IMR-90 (cell line): ENCODE results near the gene DPP6. TPM values are rescaled to one million over a fixed set of nuclear protein-coding genes. Genes with fewer than 3 reads are reported as not detected.

ENCODE experiments used
- ATAC-seq: fragments of 200-7000 bp; cut with Tn5 transposase; 2 replicates; pipeline ENCODE4 v1.9.1; 2020; ENCODE audit warnings: low read depth, mild to moderate bottlenecking, moderate library complexity
- BruUV-seq: library from RNA; stranded (reverse); fragments of 400-500 nt; replicated peaks from 2 replicates; lab custom pipeline; 2021; lab: Mats Ljungman, UMichigan
- CTCF ChIA-PET: fragments of 300-600 bp; formaldehyde crosslinking; extraction: SDS; loops from one replicate; lab custom pipeline; 2021; ENCODE audit warnings: antibody characterized with exemption; lab: Yijun Ruan, JAX
- POLR2A ChIA-PET: fragments of 300-600 bp; sonication (Branson Sonifier 250); formaldehyde crosslinking; loops from one replicate; lab custom pipeline; 2022; ENCODE audit warnings: antibody characterized with exemption; ENCODE audit not compliant: unreplicated experiment; lab: Charles Lee
- DNase-seq: peaks from one replicate; pipeline ENCODE4 v3.0.0; 2013
- H2AFZ ChIP-seq: replicated peaks from 2 replicates; pipeline ENCODE3; 2013; ENCODE audit warnings: low read length, mild to moderate bottlenecking; ENCODE audit not compliant: poor library complexity
- H2AK5ac ChIP-seq: 2 replicates; pipeline ENCODE4 v1.6.1; 2013; ENCODE audit warnings: low read depth, low read length, inconsistent platforms
- H2AK9ac ChIP-seq: replicated peaks from 2 replicates; pipeline ENCODE3; 2013; ENCODE audit warnings: mild to moderate bottlenecking, low read depth, low read length, moderate library complexity; ENCODE audit not compliant: poor library complexity
- H2BK120ac ChIP-seq: 2 replicates; pipeline ENCODE4 v1.6.1; 2013; ENCODE audit warnings: low read depth, low read length, inconsistent platforms
- H2BK15ac ChIP-seq: 3 replicates; pipeline ENCODE4 v1.6.1; 2013; ENCODE audit warnings: low read depth, low read length, inconsistent platforms
- H2BK20ac ChIP-seq: 2 replicates; pipeline ENCODE4 v1.6.1; 2013; ENCODE audit warnings: low read depth, mild to moderate bottlenecking, inconsistent platforms, low read length, moderate library complexity
- H2BK5ac ChIP-seq: 2 replicates; pipeline ENCODE4 v1.6.1; 2013; ENCODE audit warnings: mild to moderate bottlenecking, low read depth, low read length, inconsistent platforms; ENCODE audit not compliant: poor library complexity, severe bottlenecking
- H3K14ac ChIP-seq: replicated peaks from 2 replicates; pipeline ENCODE4 v1.6.1; 2013; ENCODE audit warnings: low read depth, low read length, inconsistent platforms
- H3K18ac ChIP-seq: 2 replicates; pipeline ENCODE4 v1.6.1; 2013; ENCODE audit warnings: low read depth, low read length, control low read depth
- H3K23ac ChIP-seq: 2 replicates; pipeline ENCODE4 v1.6.1; 2013; ENCODE audit warnings: low read depth, low read length, inconsistent platforms
- H3K27ac ChIP-seq: 2 replicates; pipeline ENCODE4 v1.5.1; 2013; ENCODE audit warnings: mild to moderate bottlenecking, control low read depth, low read length; ENCODE audit not compliant: insufficient read depth
- H3K27me3 ChIP-seq: 2 replicates; pipeline ENCODE4 v1.6.1; 2013; ENCODE audit warnings: low read length; ENCODE audit not compliant: control insufficient read depth, insufficient read depth
- H3K36me3 ChIP-seq: 2 replicates; pipeline ENCODE4 v1.6.1; 2013; ENCODE audit warnings: low read length, mixed read lengths; ENCODE audit not compliant: control insufficient read depth, insufficient read depth
- H3K4ac ChIP-seq: 2 replicates; pipeline ENCODE4 v1.6.1; 2013; ENCODE audit warnings: low read depth, low read length, inconsistent platforms
- H3K4me1 ChIP-seq: 2 replicates; pipeline ENCODE4 v1.6.1; 2013; ENCODE audit warnings: low read length, mixed read lengths; ENCODE audit not compliant: control insufficient read depth, insufficient read depth
- H3K4me2 ChIP-seq: 2 replicates; pipeline ENCODE4 v1.6.1; 2013; ENCODE audit warnings: low read depth, mild to moderate bottlenecking, control low read depth, low read length, moderate library complexity
- H3K4me3 ChIP-seq: 2 replicates; pipeline ENCODE4 v1.5.1; 2013; ENCODE audit warnings: low read depth, mild to moderate bottlenecking, control low read depth, low read length, moderate library complexity; ENCODE audit not compliant: insufficient read depth
- H3K56ac ChIP-seq: 2 replicates; pipeline ENCODE4 v1.6.1; 2013; ENCODE audit warnings: low read length, inconsistent platforms; ENCODE audit not compliant: insufficient read depth; ENCODE audit errors: extremely low read depth
- H3K79me1 ChIP-seq, 2 experiments: 2 replicates each; pipeline ENCODE4 v1.6.1; 2013; ENCODE audit warnings: low read length in 2 of 2, inconsistent platforms in 1 of 2, low read depth in 1 of 2
- H3K9ac ChIP-seq: 2 replicates; pipeline ENCODE4 v1.6.1; 2013; ENCODE audit warnings: low read depth, low read length, control low read depth
- H3K9me1 ChIP-seq: 2 replicates; pipeline ENCODE4 v1.6.1; 2013; ENCODE audit warnings: low read length, inconsistent platforms; ENCODE audit not compliant: insufficient read depth
- H3K9me3 ChIP-seq: 2 replicates; pipeline ENCODE4 v1.6.1; 2013; ENCODE audit warnings: low read length; ENCODE audit not compliant: control insufficient read depth, insufficient read depth
- H4K20me1 ChIP-seq: 2 replicates; pipeline ENCODE4 v1.6.1; 2013; ENCODE audit warnings: low read length, inconsistent platforms; ENCODE audit not compliant: insufficient read depth
- H4K5ac ChIP-seq: 2 replicates; pipeline ENCODE4 v1.6.1; 2013; ENCODE audit warnings: mild to moderate bottlenecking, low read depth, low read length, control low read depth
- H4K8ac ChIP-seq, 2 experiments: 2 replicates each; pipeline ENCODE4 v1.6.1; 2013; ENCODE audit warnings: low read depth in 2 of 2, low read length in 2 of 2, control low read depth in 1 of 2, inconsistent platforms in 1 of 2
- H4K91ac ChIP-seq: 2 replicates; pipeline ENCODE4 v1.6.1; 2013; ENCODE audit warnings: low read depth, low read length, inconsistent platforms; ENCODE audit not compliant: insufficient read depth
- BHLHE40 ChIP-seq: fragments of 150-350 bp; IDR thresholded peaks from 2 replicates; pipeline ENCODE4 v1.6.1; 2016; ENCODE audit warnings: mild to moderate bottlenecking, low read depth, low read length
- CEBPB ChIP-seq: IDR thresholded peaks from 2 replicates; pipeline ENCODE4 v1.6.1; 2012; ENCODE audit warnings: low read depth, low read length, improper control_type of control experiment
- MXI1 ChIP-seq: IDR thresholded peaks from 2 replicates; pipeline ENCODE4 v1.6.1; 2012; ENCODE audit warnings: low read depth, mild to moderate bottlenecking, low read length, moderate library complexity, borderline replicate concordance
- RAD21 ChIP-seq: IDR thresholded peaks from 2 replicates; pipeline ENCODE4 v1.6.1; 2012; ENCODE audit warnings: low read length, improper control_type of control experiment
- RCOR1 ChIP-seq: IDR thresholded peaks from 2 replicates; pipeline ENCODE4 v1.6.1; 2012; ENCODE audit warnings: mild to moderate bottlenecking, low read length, improper control_type of control experiment; ENCODE audit not compliant: insufficient replicate concordance
- RFX5 ChIP-seq: IDR thresholded peaks from 2 replicates; pipeline ENCODE4 v1.8.0; 2012; ENCODE audit warnings: low read depth, mild to moderate bottlenecking, low read length, moderate library complexity
- WGBS, 2 experiments: methylation state at CpG; one replicate each; pipeline versions ENCODE4 v1.1.5 to v1.1.7; 2013; ENCODE audit warnings: missing lambda C conversion rate in 2 of 2; ENCODE audit not compliant: insufficient read length in 1 of 2; ENCODE audit errors: extremely low coverage in 2 of 2; 5-methylcytosine and 5-hydroxymethylcytosine counted together
- dilution Hi-C: fragments of 300-500 bp; cut with HindIII; formaldehyde crosslinking; loops from one replicate; pipeline ENCODE4 v1.14.3; 2018; ENCODE audit warnings: low sequenced_read_pairs; ENCODE audit not compliant: unreplicated experiment
- in situ Hi-C: fragments of 300-500 bp; cut with MboI; formaldehyde crosslinking; loops from 3 replicates; pipeline ENCODE4 v1.14.3; 2019; ENCODE audit warnings: low sequenced_read_pairs, inconsistent platforms, mixed read lengths
- intact Hi-C: fragments of 100-400 bp; cut with micrococcal nuclease; formaldehyde crosslinking; loops from 2 replicates; pipeline ENCODE4 v1.10.0; 2022
- polyA plus RNA-seq, 3 experiments: library from polyadenylated mRNA; depleted of rRNA; stranded (reverse); fragments of >200 nt; gene quantifications; 2 replicates each; pipeline ENCODE4 v1.2.3, GENCODE V29; 2012; ENCODE audit warnings: low replicate concordance in 1 of 3
- total RNA-seq: library from RNA; depleted of rRNA; stranded (reverse); fragments of >200 nt; gene quantifications from 2 replicates; pipeline ENCODE4 v1.2.3, GENCODE V29; 2012
- TF ChIP-seq, protein P1 (sequence below): conservative IDR thresholded peaks from 2 replicates; pipeline ENCODE4 v1.5.1; 2012; ENCODE audit warnings: mild to moderate bottlenecking, low read depth, low read length, improper control_type of control experiment
- TF ChIP-seq, protein P2 (sequence below): fragments of 150-350 bp; IDR thresholded peaks from 2 replicates; pipeline ENCODE4 v1.6.1; 2016; ENCODE audit warnings: low read depth, mild to moderate bottlenecking, low read length, moderate library complexity, borderline replicate concordance

Gene DPP6
- total and polyA plus RNA-seq, 2 of the 4 experiments (the other 2 are of a cell fraction) = not detected

DNA sequence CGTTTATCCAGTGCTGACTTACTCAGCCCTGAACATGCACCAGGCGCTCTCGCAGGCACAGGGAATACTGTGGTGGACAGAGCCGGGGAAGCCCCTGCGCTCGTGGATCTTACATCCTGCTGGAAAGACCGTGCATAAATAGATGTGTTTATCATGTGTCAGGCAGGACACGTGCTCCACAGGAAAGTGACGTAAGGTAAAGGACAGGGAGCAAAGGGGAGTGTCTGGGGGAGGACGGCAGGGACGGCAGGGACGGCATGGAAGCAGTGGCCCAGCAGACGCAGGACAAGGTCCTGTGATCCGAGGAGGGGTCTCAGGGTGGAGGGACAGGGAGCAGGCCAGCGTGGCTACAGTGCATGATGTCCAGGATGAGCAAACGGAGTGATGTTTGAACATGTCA, 540.2 kb downstream of the DPP6 start:
- no peaks in the 10 kb centered on the region for H4K20me1 ChIP-seq
- no peaks in the 10 kb centered on the region for H3K9me1 ChIP-seq
- H2BK15ac ChIP-seq = no peak overlapping the region
- H3K23ac ChIP-seq = no peak overlapping the region
- intact Hi-C loops = no loop called here
- WGBS, 2 experiments = 8% methylated on average over 3 of the region's 16 CpGs; no CpG with 5 or more reads in 1 of the 2 experiments
- no peaks in the 10 kb centered on the region for H3K79me1 ChIP-seq
- H2AK5ac ChIP-seq = no peak overlapping the region
- no peak overlapping the region for H4K8ac ChIP-seq
- no peak overlapping the region for H3K4me2 ChIP-seq
- H3K18ac ChIP-seq = no peak overlapping the region
- H4K5ac ChIP-seq = no peak overlapping the region
- H2BK20ac ChIP-seq = no peak overlapping the region
- H2BK5ac ChIP-seq = no peak overlapping the region
- no peaks in the 10 kb centered on the region for H3K27me3 ChIP-seq
- H4K91ac ChIP-seq = no peak overlapping the region
- ATAC-seq (no peak), DNase-seq (no peak)
- no peaks in the 10 kb centered on the region for H3K4me1 ChIP-seq
- peaks cover 39% of the 10 kb centered on the region for H3K9me3 ChIP-seq
- H3K27ac ChIP-seq = no peak overlapping the region
- no peak overlapping the region for H3K9ac ChIP-seq
- no peak overlapping the region for H3K56ac ChIP-seq
- ChIA-PET POLR2A (no interaction called here), CTCF (no interaction called here)
- no peak overlapping the region for H3K4ac ChIP-seq
- no peak overlapping the region for H2AK9ac ChIP-seq
- no peak overlapping the region for H3K14ac ChIP-seq
- TF ChIP-seq, protein P1, sequence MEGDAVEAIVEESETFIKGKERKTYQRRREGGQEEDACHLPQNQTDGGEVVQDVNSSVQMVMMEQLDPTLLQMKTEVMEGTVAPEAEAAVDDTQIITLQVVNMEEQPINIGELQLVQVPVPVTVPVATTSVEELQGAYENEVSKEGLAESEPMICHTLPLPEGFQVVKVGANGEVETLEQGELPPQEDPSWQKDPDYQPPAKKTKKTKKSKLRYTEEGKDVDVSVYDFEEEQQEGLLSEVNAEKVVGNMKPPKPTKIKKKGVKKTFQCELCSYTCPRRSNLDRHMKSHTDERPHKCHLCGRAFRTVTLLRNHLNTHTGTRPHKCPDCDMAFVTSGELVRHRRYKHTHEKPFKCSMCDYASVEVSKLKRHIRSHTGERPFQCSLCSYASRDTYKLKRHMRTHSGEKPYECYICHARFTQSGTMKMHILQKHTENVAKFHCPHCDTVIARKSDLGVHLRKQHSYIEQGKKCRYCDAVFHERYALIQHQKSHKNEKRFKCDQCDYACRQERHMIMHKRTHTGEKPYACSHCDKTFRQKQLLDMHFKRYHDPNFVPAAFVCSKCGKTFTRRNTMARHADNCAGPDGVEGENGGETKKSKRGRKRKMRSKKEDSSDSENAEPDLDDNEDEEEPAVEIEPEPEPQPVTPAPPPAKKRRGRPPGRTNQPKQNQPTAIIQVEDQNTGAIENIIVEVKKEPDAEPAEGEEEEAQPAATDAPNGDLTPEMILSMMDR = no peak
- TF ChIP-seq RCOR1 = no peak
- TF ChIP-seq, protein P2, sequence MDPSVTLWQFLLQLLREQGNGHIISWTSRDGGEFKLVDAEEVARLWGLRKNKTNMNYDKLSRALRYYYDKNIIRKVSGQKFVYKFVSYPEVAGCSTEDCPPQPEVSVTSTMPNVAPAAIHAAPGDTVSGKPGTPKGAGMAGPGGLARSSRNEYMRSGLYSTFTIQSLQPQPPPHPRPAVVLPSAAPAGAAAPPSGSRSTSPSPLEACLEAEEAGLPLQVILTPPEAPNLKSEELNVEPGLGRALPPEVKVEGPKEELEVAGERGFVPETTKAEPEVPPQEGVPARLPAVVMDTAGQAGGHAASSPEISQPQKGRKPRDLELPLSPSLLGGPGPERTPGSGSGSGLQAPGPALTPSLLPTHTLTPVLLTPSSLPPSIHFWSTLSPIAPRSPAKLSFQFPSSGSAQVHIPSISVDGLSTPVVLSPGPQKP = no peak
- TF ChIP-seq RFX5 = no peak
- no peak for TF ChIP-seq RAD21
- TF ChIP-seq BHLHE40 = no peak
- no peak for TF ChIP-seq CEBPB
- no peak for TF ChIP-seq MXI1
- H2AFZ ChIP-seq = no peak overlapping the region
- BruUV-seq = no TSS peak
- in situ Hi-C loops = no loop called here
- dilution Hi-C loops = no loop called here
- H2BK120ac ChIP-seq = no peak overlapping the region
- H3K4me3 ChIP-seq = no peak overlapping the region
- H3K36me3 ChIP-seq = no peaks in the 10 kb centered on the region
